GM12878 (cell line): ENCODE results near the gene PAPPA. TPM values are rescaled to one million over a fixed set of nuclear protein-coding genes. Genes with fewer than 3 reads are reported as not detected.

ENCODE experiments used
- ATAC-seq: fragments of 200-7000 bp; cut with Tn5 transposase; 3 replicates; pipeline ENCODE4 v1.9.1; 2020; ENCODE audit warnings: mild to moderate bottlenecking, moderate library complexity
- BruUV-seq: library from RNA; stranded (reverse); fragments of 400-500 nt; replicated peaks from 2 replicates; lab custom pipeline; 2021; lab: Mats Ljungman, UMichigan
- CTCF ChIA-PET: fragments of 300-600 bp; sonication (Branson Sonifier 250); formaldehyde crosslinking; extraction: SDS; loops from one replicate; lab custom pipeline; 2021; ENCODE audit warnings: inconsistent platforms; lab: Yijun Ruan, JAX
- POLR2A ChIA-PET: fragments of 350-600 bp; formaldehyde crosslinking; extraction: SDS; loops from one replicate; lab custom pipeline; 2021; ENCODE audit warnings: inconsistent platforms; lab: Charles Lee
- RAD21 ChIA-PET: fragments of 300-600 bp; sonication (Branson Sonifier 250); formaldehyde crosslinking; loops from one replicate; lab custom pipeline; 2023; ENCODE audit warnings: antibody characterized with exemption; ENCODE audit not compliant: unreplicated experiment; lab: Charles Lee
- SMC1A ChIA-PET: fragments of 300-600 bp; sonication (Branson Sonifier 250); formaldehyde crosslinking; loops from one replicate; lab custom pipeline; 2023; ENCODE audit not compliant: unreplicated experiment, uncharacterized antibody; lab: Charles Lee
- DNase-seq: peaks from one replicate; pipeline ENCODE4 v3.0.0-alpha.2; 2011; ENCODE audit warnings: low read depth, low spot score
- FAIRE-seq: peaks from 3 replicates; lab custom pipeline; 2011; peaks lifted over from hg19 to GRCh38; lab: Jason Lieb, UNC
- H2AFZ ChIP-seq: 2 replicates; pipeline ENCODE4 v1.6.0; 2011; ENCODE audit warnings: low read depth, low read length, control low read depth; ENCODE audit not compliant: control insufficient read depth
- H3K27ac ChIP-seq: 2 replicates; pipeline ENCODE4 v1.5.1; 2011; ENCODE audit warnings: control low read depth; ENCODE audit not compliant: control insufficient read depth, insufficient read depth
- H3K27me3 ChIP-seq, 2 experiments: replicated peaks in 1 of 2; 2 replicates each; pipeline versions ENCODE4 v1.6.0 to v1.6.1; 2011; ENCODE audit warnings: low read length in 1 of 2; ENCODE audit not compliant: control insufficient read depth in 2 of 2, insufficient read depth in 2 of 2
- H3K36me3 ChIP-seq, 2 experiments: 2 replicates each; pipeline ENCODE4 v1.5.1; 2011; ENCODE audit warnings: low read length in 1 of 2; ENCODE audit not compliant: control insufficient read depth in 2 of 2, insufficient read depth in 2 of 2
- H3K4me1 ChIP-seq: 2 replicates; pipeline ENCODE4 v1.6.1; 2011; ENCODE audit warnings: mild to moderate bottlenecking, low read length, moderate library complexity, mixed read lengths; ENCODE audit not compliant: control insufficient read depth, insufficient read depth
- H3K4me2 ChIP-seq: 2 replicates; pipeline ENCODE4 v1.6.0; 2011; ENCODE audit warnings: control low read depth; ENCODE audit not compliant: control insufficient read depth, insufficient read depth
- H3K4me3 ChIP-seq: fragments of 200-600 bp; sonication (generic); 2 replicates; pipeline ENCODE4 v1.5.1; 2016
- H3K79me2 ChIP-seq: 2 replicates; pipeline ENCODE4 v1.6.0; 2011; ENCODE audit warnings: low read length; ENCODE audit not compliant: control insufficient read depth, insufficient read depth
- H3K9ac ChIP-seq: 2 replicates; pipeline ENCODE4 v1.8.0; 2011; ENCODE audit warnings: low read length, control low read depth, mixed read lengths; ENCODE audit not compliant: control insufficient read depth, insufficient read depth
- H3K9me3 ChIP-seq: replicated peaks from 3 replicates; pipeline ENCODE4 v1.5.1; 2011; ENCODE audit warnings: mild to moderate bottlenecking, low read length; ENCODE audit not compliant: control insufficient read depth, insufficient read depth
- H4K20me1 ChIP-seq: 2 replicates; pipeline ENCODE4 v1.6.0; 2011; ENCODE audit not compliant: control insufficient read depth, insufficient read depth
- BACH1 ChIP-seq: fragments of 450-650 bp; IDR thresholded peaks from 2 replicates; pipeline ENCODE4 v1.6.1; 2017; ENCODE audit warnings: mild to moderate bottlenecking, borderline replicate concordance
- CHD4 ChIP-seq: fragments of 200-600 bp; sonication (generic); IDR thresholded peaks from 2 replicates; pipeline ENCODE4 v1.6.1; 2016; ENCODE audit warnings: mild to moderate bottlenecking
- E2F8 ChIP-seq: fragments of 450-650 bp; IDR thresholded peaks from 2 replicates; pipeline ENCODE4 v1.6.1; 2018; ENCODE audit warnings: mild to moderate bottlenecking, low read depth, moderate library complexity; ENCODE audit not compliant: partially characterized antibody
- ESRRA ChIP-seq: IDR thresholded peaks from 2 replicates; pipeline ENCODE4 v1.6.1; 2012; ENCODE audit warnings: mild to moderate bottlenecking, low read length, improper control_type of control experiment
- HDAC2 ChIP-seq: fragments of 200-600 bp; sonication (generic); IDR thresholded peaks from 2 replicates; pipeline ENCODE4 v1.6.1; 2017
- MAX ChIP-seq: IDR thresholded peaks from 2 replicates; pipeline ENCODE4 v1.6.1; 2012; ENCODE audit warnings: low read depth, low read length, improper control_type of control experiment
- MXI1 ChIP-seq: fragments of 150-350 bp; IDR thresholded peaks from 2 replicates; pipeline ENCODE4 v1.6.1; 2011; ENCODE audit warnings: low read depth, mild to moderate bottlenecking, inconsistent platforms, low read length, improper control_type of control experiment
- NFYB ChIP-seq: IDR thresholded peaks from 2 replicates; pipeline ENCODE4 v1.6.1; 2011; ENCODE audit warnings: low read depth, mild to moderate bottlenecking, low read length, improper control_type of control experiment, moderate library complexity; ENCODE audit not compliant: insufficient read depth
- NKRF ChIP-seq: fragments of 450-650 bp; conservative IDR thresholded peaks from 2 replicates; pipeline ENCODE4 v1.6.1; 2017; ENCODE audit warnings: mild to moderate bottlenecking, moderate library complexity
- SMARCA5 ChIP-seq: fragments of 450-650 bp; IDR thresholded peaks from 2 replicates; pipeline ENCODE4 v1.6.1; 2017; ENCODE audit warnings: mild to moderate bottlenecking
- SRF ChIP-seq, 2 experiments: IDR thresholded peaks; 2 replicates each; pipeline ENCODE4 v1.6.1; 2011; ENCODE audit warnings: low read depth in 2 of 2, low read length in 2 of 2, mild to moderate bottlenecking in 1 of 2, moderate library complexity in 1 of 2
- ZBTB33 ChIP-seq: fragments of 450-650 bp; IDR thresholded peaks from 2 replicates; pipeline ENCODE4 v1.6.1; 2017; ENCODE audit warnings: mild to moderate bottlenecking
- WGBS: methylation state at CpG from one replicate; pipeline ENCODE4 v1.1.6; 2016; ENCODE audit warnings: low lambda C conversion rate; ENCODE audit not compliant: insufficient replicate concordance, insufficient coverage; ENCODE audit errors: missing lambda C conversion rate; 5-methylcytosine and 5-hydroxymethylcytosine counted together
- in situ Hi-C: fragments of 300-500 bp; cut with MboI; formaldehyde crosslinking; loops from 9 replicates; pipeline ENCODE4 v1.14.3; 2018; ENCODE audit warnings: mixed read lengths
- intact Hi-C: fragments of 100-400 bp; cut with micrococcal nuclease; formaldehyde crosslinking; loops from one replicate; pipeline ENCODE4 v1.14.2; 2022; ENCODE audit not compliant: unreplicated experiment
- polyA plus RNA-seq, 11 experiments: library from polyadenylated mRNA; depleted of rRNA in 4 of 11; unstranded in 6 of 11; stranded (reverse) in 5 of 11; fragments of >200 nt; fragmentation: Nextera tagmentation in 4 of 11; fragmentation: Illumina TruSeq in 1 of 11; extraction: Ambion mirVana in 4 of 11; extraction: Trizol in 1 of 11; gene quantifications; 1 replicate in 1 of 11; 2 replicates in 10 of 11; pipeline versions ENCODE4 v1.2.1 to v1.2.3, GENCODE V29; 2011 to 2016; ENCODE audit warnings: inconsistent platforms in 2 of 11, missing spikeins in 2 of 11, low read depth in 1 of 11
- total RNA-seq, 4 experiments: library from RNA; depleted of rRNA in 3 of 4; stranded (reverse); fragments of >200 nt in 3 of 4; fragmentation: Illumina TruSeq in 1 of 4; extraction: Trizol in 1 of 4; gene quantifications; 2 replicates each; pipeline versions ENCODE4 v1.2.1 to v1.2.3, GENCODE V29; 2013 to 2021

PAPPA gene
- total and polyA plus RNA-seq, 10 of the 15 experiments (the other 5 are each of a cell fraction or from before 2014, with no cell fraction given) = under 0.01 to 0.19 (median 0.02) TPM; not detected in 4

- no peaks in the 10 kb centered on the region for H3K4me1 ChIP-seq
- H3K4me2 ChIP-seq = no peak overlapping the region
- H3K36me3 ChIP-seq = no peaks in the 10 kb centered on the region
- DNase-seq = no peak
- no peaks in the 10 kb centered on the region for H3K9me3 ChIP-seq
- intact Hi-C loops = no loop called here
- H3K27me3 ChIP-seq = no peaks in the 10 kb centered on the region
- 59% methylated on average over 3 of the region's 3 CpGs for WGBS
- no peaks in the 10 kb centered on the region for H4K20me1 ChIP-seq
- no peak overlapping the region for H3K9ac ChIP-seq
- no TSS peak for BruUV-seq
- no peaks in the 10 kb centered on the region for H3K79me2 ChIP-seq
- FAIRE-seq = no peak
- ChIA-PET CTCF (no interaction called here), POLR2A (no interaction called here), RAD21 (no interaction called here), SMC1A (no interaction called here)
- no peak overlapping the region for H2AFZ ChIP-seq
- in situ Hi-C loops = no loop called here
- H3K4me3 ChIP-seq = no peak overlapping the region
- no peak overlapping the region for H3K27ac ChIP-seq
- ATAC-seq = no peak
- TF ChIP-seq CHD4 (no peak), SMARCA5 (no peak), NFYB (no peak), ZBTB33 (no peak)
Observed at GRCh38 chr9:116404228-116404627, 250.6 kb downstream of the PAPPA start.

GRCh38 chr9:116405321-116405720, 251.7 kb downstream of the PAPPA start:
- in situ Hi-C loops (no loop called here), intact Hi-C loops (no loop called here)
- BruUV-seq = no TSS peak
- no peak overlapping the region for H3K4me2 ChIP-seq
- ATAC-seq (no peak; the same call in 2 of the 3 replicates), DNase-seq (no peak), FAIRE-seq (no peak)
- H4K20me1 ChIP-seq = no peaks in the 10 kb centered on the region
- H2AFZ ChIP-seq = no peak overlapping the region
- H3K27me3 ChIP-seq = no peaks in the 10 kb centered on the region
- 94% methylated on average over 1 of the region's 1 CpG for WGBS
- ChIA-PET POLR2A (no interaction called here), CTCF (no interaction called here), SMC1A (interaction anchor here (0.9 kb wide), 1 partner anchor 11 kb away, joined by 3 read pairs; no protein-coding TSS in a partner anchor), RAD21 (no interaction called here)
- no peak overlapping the region for H3K4me3 ChIP-seq
- H3K4me1 ChIP-seq = no peaks in the 10 kb centered on the region
- no peaks in the 10 kb centered on the region for H3K9me3 ChIP-seq
- H3K36me3 ChIP-seq = no peaks in the 10 kb centered on the region
- H3K27ac ChIP-seq = no peak overlapping the region
- no peak overlapping the region for H3K9ac ChIP-seq
- H3K79me2 ChIP-seq = no peaks in the 10 kb centered on the region
- TF ChIP-seq E2F8 (no peak), NKRF (no peak), MAX (no peak), HDAC2 (no peak), MXI1 (no peak), ESRRA (no peak), BACH1 (no peak), SRF (IDR thresholded peaks at IDR 0.05; ENCODE audit: low read depth in 2 of 2, low read length in 2 of 2) (no peak)
